HepG2 (cell line): ENCODE data around the gene TRAF5. TPM values are rescaled to one million over a fixed set of nuclear protein-coding genes. Genes with fewer than 3 reads are reported as not detected.

Experiments
- ATAC-seq: fragments of 200-7000 bp; cut with Tn5 transposase; 3 replicates; pipeline ENCODE4 v1.9.1; 2020; ENCODE audit warnings: mild to moderate bottlenecking, moderate library complexity
- BruUV-seq: library from RNA; stranded (reverse); fragments of 400-500 nt; replicated peaks from 2 replicates; lab custom pipeline; 2021; lab: Mats Ljungman, UMichigan
- CTCF ChIA-PET: fragments of 300-600 bp; formaldehyde crosslinking; extraction: SDS; loops from one replicate; lab custom pipeline; 2021; ENCODE audit warnings: low total read pairs, inconsistent platforms, low intra/inter-chr PET ratio; lab: Yijun Ruan, JAX
- POLR2A ChIA-PET: fragments of 350-600 bp; sonication (Branson Sonifier 250); formaldehyde crosslinking; loops from one replicate; lab custom pipeline; 2020; ENCODE audit warnings: antibody characterized with exemption, inconsistent platforms; lab: Yijun Ruan, JAX
- DNase-seq: peaks from one replicate; pipeline ENCODE4 v3.0.0-alpha.2; 2015; ENCODE audit warnings: low spot score
- FAIRE-seq: peaks from 3 replicates; lab custom pipeline; 2011; peaks lifted over from hg19 to GRCh38; lab: Jason Lieb, UNC
- H2AFZ ChIP-seq: one replicate; pipeline ENCODE4 v1.6.1; 2011; ENCODE audit warnings: low read length, inconsistent platforms
- H3K27ac ChIP-seq: fragments of 300-600 bp; 3 replicates; pipeline ENCODE4 v1.8.0; 2011; ENCODE audit warnings: mixed run types, mild to moderate bottlenecking, mixed read lengths, low read length, inconsistent platforms; ENCODE audit not compliant: insufficient read depth; ENCODE audit errors: extremely low read length
- H3K27me3 ChIP-seq, 2 experiments: fragments of 200-600 bp in 1 of 2; 2 replicates in 1 of 2; 3 replicates in 1 of 2; pipeline versions ENCODE4 v1.6.0 to v1.8.0; 2011; ENCODE audit warnings: low read length in 2 of 2, mild to moderate bottlenecking in 2 of 2, moderate library complexity in 2 of 2, inconsistent platforms in 1 of 2; ENCODE audit not compliant: insufficient read depth in 2 of 2, control insufficient read depth in 1 of 2
- H3K36me3 ChIP-seq, 2 experiments: fragments of 200-600 bp in 1 of 2; replicated peaks in 1 of 2; 2 replicates in 1 of 2; 3 replicates in 1 of 2; pipeline versions ENCODE4 v1.5.1 to v1.8.0; 2011; ENCODE audit warnings: low read length in 2 of 2, inconsistent platforms in 1 of 2; ENCODE audit not compliant: insufficient read depth in 2 of 2, control insufficient read depth in 1 of 2
- H3K4me1 ChIP-seq: 2 replicates; pipeline ENCODE4 v1.5.1; 2012; ENCODE audit warnings: low read length, inconsistent platforms; ENCODE audit not compliant: insufficient read depth
- H3K4me2 ChIP-seq: 2 replicates; pipeline ENCODE4 v1.6.0; 2011; ENCODE audit warnings: low read depth, low read length, inconsistent platforms
- H3K4me3 ChIP-seq, 3 experiments: fragments of 200-600 bp in 1 of 3; sonication (generic), shearing (Covaris generic) in 1 of 3; replicated peaks in 1 of 3; 2 replicates each; pipeline ENCODE4 v1.5.1; 2011 to 2016; ENCODE audit warnings: low read length in 3 of 3, inconsistent platforms in 2 of 3, low read depth in 2 of 3, mild to moderate bottlenecking in 2 of 3, control low read depth in 1 of 3, mixed read lengths in 1 of 3; ENCODE audit not compliant: insufficient read depth in 1 of 3
- H3K79me2 ChIP-seq: one replicate; pipeline ENCODE4 v1.6.1; 2011; ENCODE audit warnings: low read length, inconsistent platforms; ENCODE audit not compliant: insufficient read depth
- H3K9ac ChIP-seq: 2 replicates; pipeline ENCODE4 v1.6.0; 2011; ENCODE audit warnings: mild to moderate bottlenecking, low read depth, low read length, inconsistent platforms; ENCODE audit not compliant: insufficient read depth
- H3K9me3 ChIP-seq: 2 replicates; pipeline ENCODE4 v1.5.1; 2012; ENCODE audit warnings: mild to moderate bottlenecking, low read length
- H4K20me1 ChIP-seq: 2 replicates; pipeline ENCODE4 v1.6.0; 2011; ENCODE audit warnings: inconsistent platforms, mild to moderate bottlenecking, low read length, moderate library complexity; ENCODE audit not compliant: insufficient read depth
- ARNTL ChIP-seq: sonication (generic); formaldehyde crosslinking; IDR thresholded peaks from 2 replicates; pipeline ENCODE4 v1.4.0; 2020; ENCODE audit warnings: mild to moderate bottlenecking, missing genetic modification reagents
- ESRRA ChIP-seq: sonication (generic); formaldehyde crosslinking; IDR thresholded peaks from 2 replicates; pipeline ENCODE4 v1.5.1; 2020; ENCODE audit warnings: mild to moderate bottlenecking, low read depth, missing genetic modification reagents
- FOXK2 ChIP-seq: fragments of 450-650 bp; IDR thresholded peaks from 2 replicates; pipeline ENCODE4 v1.6.1; 2016
- HMGA1 ChIP-seq: sonication (generic); formaldehyde crosslinking; conservative IDR thresholded peaks from 2 replicates; pipeline ENCODE4 v1.4.0; 2020; ENCODE audit warnings: missing genetic modification reagents
- HOXA9 ChIP-seq: sonication (generic); formaldehyde crosslinking; IDR thresholded peaks from 2 replicates; pipeline ENCODE4 v1.8.1; 2022; ENCODE audit warnings: missing genetic modification reagents, mild to moderate bottlenecking, moderate library complexity, borderline replicate concordance
- IKZF4 ChIP-seq: sonication (generic); formaldehyde crosslinking; IDR thresholded peaks from 2 replicates; pipeline ENCODE4 v1.5.1; 2020; ENCODE audit warnings: borderline replicate concordance, mild to moderate bottlenecking, low read depth, missing genetic modification reagents; ENCODE audit errors: not compliant biosample characterization
- TEF ChIP-seq: sonication (generic); formaldehyde crosslinking; IDR thresholded peaks from 2 replicates; pipeline ENCODE4 v1.5.0; 2020; ENCODE audit warnings: missing genetic modification reagents
- ZNF383 ChIP-seq: sonication (generic); formaldehyde crosslinking; IDR thresholded peaks from 2 replicates; pipeline ENCODE4 v1.4.0; 2020; ENCODE audit warnings: missing genetic modification reagents, mild to moderate bottlenecking, borderline replicate concordance
- ZNF644 ChIP-seq: IDR thresholded peaks from 2 replicates; pipeline ENCODE4 v1.6.1; 2016; ENCODE audit warnings: low read depth
- ZNF749 ChIP-seq: sonication (generic); formaldehyde crosslinking; IDR thresholded peaks from 2 replicates; pipeline ENCODE4 v1.8.0; 2022; ENCODE audit warnings: mild to moderate bottlenecking, missing genetic modification reagents, moderate library complexity, borderline replicate concordance
- ZNF790 ChIP-seq: sonication (generic); formaldehyde crosslinking; IDR thresholded peaks from 2 replicates; pipeline ENCODE4 v1.8.0; 2022; ENCODE audit warnings: missing genetic modification reagents, mild to moderate bottlenecking, borderline replicate concordance
- WGBS: methylation state at CpG from one replicate; pipeline ENCODE4 v1.1.6; 2017; ENCODE audit warnings: low lambda C conversion rate; 5-methylcytosine and 5-hydroxymethylcytosine counted together
- in situ Hi-C: cut with HindIII; loops from 2 replicates; pipeline ENCODE4 v1.10.0; 2017; ENCODE audit warnings: low pct_unique_long_range_greater_than_20kb; ENCODE audit not compliant: extremely low pct_ligation_motif_present
- intact Hi-C: fragments of 100-400 bp; cut with micrococcal nuclease; formaldehyde crosslinking; loops from one replicate; pipeline ENCODE4 v1.10.0; 2022; ENCODE audit not compliant: unreplicated experiment
- polyA plus RNA-seq, 8 experiments: library from polyadenylated mRNA; depleted of rRNA in 3 of 8; stranded (reverse) in 7 of 8; unstranded in 1 of 8; fragments of >200 nt; fragmentation: Illumina TruSeq in 4 of 8; extraction: Trizol in 4 of 8; gene quantifications; 2 replicates each; pipeline versions ENCODE4 v1.2.1 to v1.2.3, GENCODE V29; 2011 to 2016; ENCODE audit warnings: low read depth in 4 of 8, missing spikeins in 1 of 8, mixed read lengths in 1 of 8; ENCODE audit not compliant: insufficient read depth in 1 of 8
- total RNA-seq, 5 experiments: library from RNA; depleted of rRNA; stranded (reverse); fragments of >200 nt; fragmentation: Illumina TruSeq; extraction: Trizol; gene quantifications; 2 replicates each; pipeline ENCODE4 v1.2.3, GENCODE V29; 2016; ENCODE audit warnings: low read depth in 1 of 5
- TF ChIP-seq, protein P1 (sequence below): sonication (generic); formaldehyde crosslinking; IDR thresholded peaks from 2 replicates; pipeline ENCODE4 v1.8.0; 2022; ENCODE audit warnings: missing genetic modification reagents, mild to moderate bottlenecking, moderate library complexity, borderline replicate concordance
- TF ChIP-seq, protein P2 (sequence below): sonication (generic); formaldehyde crosslinking; IDR thresholded peaks from 2 replicates; pipeline ENCODE4 v1.5.0; 2020; ENCODE audit warnings: missing genetic modification reagents
- TF ChIP-seq, protein P3 (sequence below): sonication (generic); formaldehyde crosslinking; IDR thresholded peaks from 2 replicates; pipeline ENCODE4 v1.4.0; 2020; ENCODE audit warnings: mild to moderate bottlenecking, missing genetic modification reagents

The TRAF5 gene
- total and polyA plus RNA-seq, 2 of the 13 experiments (the other 11 are each of a cell fraction or from before 2014, with no cell fraction given), result 0.27 to 1.6 TPM

- intact Hi-C loops, result no loop called here
- CTCF ChIA-PET, result no interaction called here
- Histone ChIP-seq H3K36me3 (no peaks in the 10 kb centered on the region), H4K20me1 (no peaks in the 10 kb centered on the region), H3K9me3 (no peaks in the 10 kb centered on the region), H3K4me1 (no peaks in the 10 kb centered on the region), H3K27me3 (no peaks in the 10 kb centered on the region), H2AFZ (no peak overlapping the region), H3K9ac (no peak overlapping the region), H3K27ac (no peak overlapping the region), H3K4me2 (no peak overlapping the region), H3K79me2 (no peaks in the 10 kb centered on the region), H3K4me3 (no peak overlapping the region)
- no TSS peak for BruUV-seq
- POLR2A ChIA-PET, result no interaction called here
- no peak for FAIRE-seq
- 85% methylated on average over 4 of the region's 4 CpGs for WGBS
- in situ Hi-C loops, result no loop called here
- DNase-seq, result no peak
- ATAC-seq, result no peak
- TF ChIP-seq ZNF383 (CRISPR knock-in tag) (no peak), HOXA9 (CRISPR knock-in tag) (no peak), ESRRA (CRISPR knock-in tag) (no peak), IKZF4 (no peak), ZNF644 (CRISPR knock-in tag) (no peak), TEF (CRISPR knock-in tag) (no peak), FOXK2 (no peak), ZNF790 (CRISPR knock-in tag) (no peak), ARNTL (CRISPR knock-in tag) (no peak), HMGA1 (CRISPR knock-in tag) (no peak), ZNF749 (CRISPR knock-in tag) (no peak)
- TF ChIP-seq, protein P1, sequence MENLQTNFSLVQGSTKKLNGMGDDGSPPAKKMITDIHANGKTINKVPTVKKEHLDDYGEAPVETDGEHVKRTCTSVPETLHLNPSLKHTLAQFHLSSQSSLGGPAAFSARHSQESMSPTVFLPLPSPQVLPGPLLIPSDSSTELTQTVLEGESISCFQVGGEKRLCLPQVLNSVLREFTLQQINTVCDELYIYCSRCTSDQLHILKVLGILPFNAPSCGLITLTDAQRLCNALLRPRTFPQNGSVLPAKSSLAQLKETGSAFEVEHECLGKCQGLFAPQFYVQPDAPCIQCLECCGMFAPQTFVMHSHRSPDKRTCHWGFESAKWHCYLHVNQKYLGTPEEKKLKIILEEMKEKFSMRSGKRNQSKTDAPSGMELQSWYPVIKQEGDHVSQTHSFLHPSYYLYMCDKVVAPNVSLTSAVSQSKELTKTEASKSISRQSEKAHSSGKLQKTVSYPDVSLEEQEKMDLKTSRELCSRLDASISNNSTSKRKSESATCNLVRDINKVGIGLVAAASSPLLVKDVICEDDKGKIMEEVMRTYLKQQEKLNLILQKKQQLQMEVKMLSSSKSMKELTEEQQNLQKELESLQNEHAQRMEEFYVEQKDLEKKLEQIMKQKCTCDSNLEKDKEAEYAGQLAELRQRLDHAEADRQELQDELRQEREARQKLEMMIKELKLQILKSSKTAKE (CRISPR knock-in tag), result no peak
- TF ChIP-seq, protein P2, sequence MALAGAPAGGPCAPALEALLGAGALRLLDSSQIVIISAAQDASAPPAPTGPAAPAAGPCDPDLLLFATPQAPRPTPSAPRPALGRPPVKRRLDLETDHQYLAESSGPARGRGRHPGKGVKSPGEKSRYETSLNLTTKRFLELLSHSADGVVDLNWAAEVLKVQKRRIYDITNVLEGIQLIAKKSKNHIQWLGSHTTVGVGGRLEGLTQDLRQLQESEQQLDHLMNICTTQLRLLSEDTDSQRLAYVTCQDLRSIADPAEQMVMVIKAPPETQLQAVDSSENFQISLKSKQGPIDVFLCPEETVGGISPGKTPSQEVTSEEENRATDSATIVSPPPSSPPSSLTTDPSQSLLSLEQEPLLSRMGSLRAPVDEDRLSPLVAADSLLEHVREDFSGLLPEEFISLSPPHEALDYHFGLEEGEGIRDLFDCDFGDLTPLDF (CRISPR knock-in tag), result no peak
- TF ChIP-seq, protein P3, sequence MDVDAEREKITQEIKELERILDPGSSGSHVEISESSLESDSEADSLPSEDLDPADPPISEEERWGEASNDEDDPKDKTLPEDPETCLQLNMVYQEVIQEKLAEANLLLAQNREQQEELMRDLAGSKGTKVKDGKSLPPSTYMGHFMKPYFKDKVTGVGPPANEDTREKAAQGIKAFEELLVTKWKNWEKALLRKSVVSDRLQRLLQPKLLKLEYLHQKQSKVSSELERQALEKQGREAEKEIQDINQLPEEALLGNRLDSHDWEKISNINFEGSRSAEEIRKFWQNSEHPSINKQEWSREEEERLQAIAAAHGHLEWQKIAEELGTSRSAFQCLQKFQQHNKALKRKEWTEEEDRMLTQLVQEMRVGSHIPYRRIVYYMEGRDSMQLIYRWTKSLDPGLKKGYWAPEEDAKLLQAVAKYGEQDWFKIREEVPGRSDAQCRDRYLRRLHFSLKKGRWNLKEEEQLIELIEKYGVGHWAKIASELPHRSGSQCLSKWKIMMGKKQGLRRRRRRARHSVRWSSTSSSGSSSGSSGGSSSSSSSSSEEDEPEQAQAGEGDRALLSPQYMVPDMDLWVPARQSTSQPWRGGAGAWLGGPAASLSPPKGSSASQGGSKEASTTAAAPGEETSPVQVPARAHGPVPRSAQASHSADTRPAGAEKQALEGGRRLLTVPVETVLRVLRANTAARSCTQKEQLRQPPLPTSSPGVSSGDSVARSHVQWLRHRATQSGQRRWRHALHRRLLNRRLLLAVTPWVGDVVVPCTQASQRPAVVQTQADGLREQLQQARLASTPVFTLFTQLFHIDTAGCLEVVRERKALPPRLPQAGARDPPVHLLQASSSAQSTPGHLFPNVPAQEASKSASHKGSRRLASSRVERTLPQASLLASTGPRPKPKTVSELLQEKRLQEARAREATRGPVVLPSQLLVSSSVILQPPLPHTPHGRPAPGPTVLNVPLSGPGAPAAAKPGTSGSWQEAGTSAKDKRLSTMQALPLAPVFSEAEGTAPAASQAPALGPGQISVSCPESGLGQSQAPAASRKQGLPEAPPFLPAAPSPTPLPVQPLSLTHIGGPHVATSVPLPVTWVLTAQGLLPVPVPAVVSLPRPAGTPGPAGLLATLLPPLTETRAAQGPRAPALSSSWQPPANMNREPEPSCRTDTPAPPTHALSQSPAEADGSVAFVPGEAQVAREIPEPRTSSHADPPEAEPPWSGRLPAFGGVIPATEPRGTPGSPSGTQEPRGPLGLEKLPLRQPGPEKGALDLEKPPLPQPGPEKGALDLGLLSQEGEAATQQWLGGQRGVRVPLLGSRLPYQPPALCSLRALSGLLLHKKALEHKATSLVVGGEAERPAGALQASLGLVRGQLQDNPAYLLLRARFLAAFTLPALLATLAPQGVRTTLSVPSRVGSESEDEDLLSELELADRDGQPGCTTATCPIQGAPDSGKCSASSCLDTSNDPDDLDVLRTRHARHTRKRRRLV (CRISPR knock-in tag), result no peak
Observed at GRCh38 chr1:211338224-211338620, 11.6 kb downstream of the TRAF5 start.
